Measurements from ENCODE around the gene TEDC2. TPM values are rescaled to one million over a fixed set of nuclear protein-coding genes. Genes with fewer than 3 reads are reported as not detected.
"Not testable (repeated sequence)": the region's sequence is repeated elsewhere in the genome, so short reads cannot be mapped to it uniquely, and the experiment has no call there.

The TEDC2 gene
- total RNA-seq, 1 donor from 2014 or later = 29.1 TPM

DNA sequence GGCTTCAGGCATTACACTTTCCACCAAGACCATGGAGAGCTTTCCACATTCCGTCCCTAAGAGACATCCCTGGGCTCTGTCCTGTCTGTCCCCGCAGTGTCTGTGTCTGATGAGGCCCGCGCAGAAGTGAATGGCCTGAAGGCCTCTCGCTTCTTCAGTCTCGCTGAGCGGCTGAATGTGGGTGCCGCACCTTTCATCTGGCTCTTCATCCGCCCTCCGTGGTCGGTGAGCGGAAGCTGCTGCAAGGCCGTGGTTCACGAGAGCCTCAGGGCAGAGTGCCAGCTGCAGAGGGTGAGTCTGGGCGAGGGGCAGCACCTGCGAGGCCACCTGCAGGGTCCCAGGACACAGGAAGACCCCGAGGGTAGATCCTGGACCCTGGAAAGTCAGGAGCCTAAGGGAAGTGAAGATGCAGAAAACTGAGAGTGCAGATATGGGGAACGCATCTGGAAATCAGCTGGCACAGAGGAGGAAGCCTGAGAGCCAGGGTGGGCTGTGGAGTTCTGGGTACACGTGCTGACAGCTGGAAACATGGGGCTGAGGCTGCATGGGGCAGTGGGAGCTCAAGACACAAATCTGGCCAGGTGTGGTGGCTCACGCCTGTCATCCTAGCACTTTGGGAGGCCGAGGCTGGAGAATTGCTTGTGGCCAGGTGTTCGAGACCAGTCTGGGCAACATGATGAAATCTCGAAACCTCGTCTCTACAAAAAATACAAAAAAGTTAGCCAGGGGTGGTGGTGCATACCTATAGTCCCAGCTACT is 22.7 kb upstream of the TEDC2 start:
- Histone ChIP-seq H3K79me2 (ENCODE audit: low read depth) (peaks cover 13% of the 10 kb centered on the region), H3K36me3 (peaks cover 5% of the 10 kb centered on the region), H3K4me1 (no peaks in the 10 kb centered on the region), H3K9ac (no peak overlapping the region), H3F3A (ENCODE audit: low read depth) (peaks cover 5% of the 10 kb centered on the region), H3K27me3 (no peaks in the 10 kb centered on the region), H3K27ac (no peak overlapping the region), H2AFZ (replicated peaks) (no peak overlapping the region), H3K9me3 (ENCODE audit: low read depth) (no peaks in the 10 kb centered on the region), H4K20me1 (ENCODE audit: low read depth) (peaks cover 11% of the 10 kb centered on the region), H3K4me2 (no peak overlapping the region), H3K4me3 (no peak overlapping the region)
- Mint-ChIP-seq H3K27me3 (ENCODE audit: insufficient read depth, low read depth) (peaks cover 3% of the 10 kb centered on the region), H3K9me3 (no peaks in the 10 kb centered on the region), H3K27ac (no peak overlapping the region), H3K36me3 (peaks cover 30% of the 10 kb centered on the region), H3K4me1 (no peaks in the 10 kb centered on the region), H3K4me3 (no peak overlapping the region)
- no peak for DNase-seq (ENCODE audit: low spot score)
- TF ChIP-seq EZH2phosphoT487 (IDR thresholded peaks at IDR 0.05) (no peak), EZH2 (IDR thresholded peaks at IDR 0.05) (no peak)
- TF ChIP-seq, protein P1, sequence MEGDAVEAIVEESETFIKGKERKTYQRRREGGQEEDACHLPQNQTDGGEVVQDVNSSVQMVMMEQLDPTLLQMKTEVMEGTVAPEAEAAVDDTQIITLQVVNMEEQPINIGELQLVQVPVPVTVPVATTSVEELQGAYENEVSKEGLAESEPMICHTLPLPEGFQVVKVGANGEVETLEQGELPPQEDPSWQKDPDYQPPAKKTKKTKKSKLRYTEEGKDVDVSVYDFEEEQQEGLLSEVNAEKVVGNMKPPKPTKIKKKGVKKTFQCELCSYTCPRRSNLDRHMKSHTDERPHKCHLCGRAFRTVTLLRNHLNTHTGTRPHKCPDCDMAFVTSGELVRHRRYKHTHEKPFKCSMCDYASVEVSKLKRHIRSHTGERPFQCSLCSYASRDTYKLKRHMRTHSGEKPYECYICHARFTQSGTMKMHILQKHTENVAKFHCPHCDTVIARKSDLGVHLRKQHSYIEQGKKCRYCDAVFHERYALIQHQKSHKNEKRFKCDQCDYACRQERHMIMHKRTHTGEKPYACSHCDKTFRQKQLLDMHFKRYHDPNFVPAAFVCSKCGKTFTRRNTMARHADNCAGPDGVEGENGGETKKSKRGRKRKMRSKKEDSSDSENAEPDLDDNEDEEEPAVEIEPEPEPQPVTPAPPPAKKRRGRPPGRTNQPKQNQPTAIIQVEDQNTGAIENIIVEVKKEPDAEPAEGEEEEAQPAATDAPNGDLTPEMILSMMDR (IDR thresholded peaks at IDR 0.05) = no peak

DNA sequence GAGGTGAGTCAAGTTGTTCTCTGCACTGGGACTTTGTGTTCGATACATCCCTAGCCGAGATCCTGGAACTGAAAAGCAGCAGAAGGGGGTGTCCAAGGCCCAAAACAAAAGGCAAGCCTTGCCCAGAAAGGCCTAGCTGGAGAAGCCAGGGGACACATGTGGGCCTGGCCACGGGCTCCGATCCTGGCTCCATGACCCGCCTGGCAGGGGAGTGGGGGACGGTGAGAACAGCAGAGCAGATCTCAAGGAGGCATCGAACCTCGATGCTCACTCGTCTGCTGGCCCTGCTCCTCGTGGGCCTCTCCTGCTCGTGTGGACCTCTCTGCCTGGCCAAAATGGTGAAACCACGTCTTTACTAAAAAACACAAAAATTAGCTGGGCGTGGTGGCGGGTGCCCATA is 21.8 kb upstream of the TEDC2 start:
- H3K9ac ChIP-seq = no peak overlapping the region
- no peaks in the 10 kb centered on the region for H3K9me3 Mint-ChIP-seq
- peaks cover 7% of the 10 kb centered on the region for H3F3A ChIP-seq (ENCODE audit: low read depth)
- peaks cover 4% of the 10 kb centered on the region for H4K20me1 ChIP-seq (ENCODE audit: low read depth)
- TF ChIP-seq, protein P1 (IDR thresholded peaks at IDR 0.05) = no peak
- TF ChIP-seq EZH2 (IDR thresholded peaks at IDR 0.05) = no peak
- no peak for TF ChIP-seq EZH2phosphoT487 (IDR thresholded peaks at IDR 0.05)
- H3K79me2 ChIP-seq (ENCODE audit: low read depth) = peaks cover 5% of the 10 kb centered on the region
- H3K4me1 ChIP-seq = no peaks in the 10 kb centered on the region
- DNase-seq (ENCODE audit: low spot score) = no peak
- H3K36me3 Mint-ChIP-seq = peaks cover 26% of the 10 kb centered on the region
- no peak overlapping the region for H3K27ac Mint-ChIP-seq
- H2AFZ ChIP-seq (replicated peaks) = no peak overlapping the region
- H3K27me3 ChIP-seq = no peaks in the 10 kb centered on the region
- H3K4me3 Mint-ChIP-seq = no peak overlapping the region
- no peaks in the 10 kb centered on the region for H3K4me1 Mint-ChIP-seq
- no peak overlapping the region for H3K4me2 ChIP-seq
- H3K9me3 ChIP-seq (ENCODE audit: low read depth) = no peaks in the 10 kb centered on the region
- H3K27ac ChIP-seq = no peak overlapping the region
- H3K36me3 ChIP-seq = peaks cover 5% of the 10 kb centered on the region
- no peak overlapping the region for H3K4me3 ChIP-seq
- H3K27me3 Mint-ChIP-seq (ENCODE audit: insufficient read depth, low read depth) = peaks cover 3% of the 10 kb centered on the region

DNA sequence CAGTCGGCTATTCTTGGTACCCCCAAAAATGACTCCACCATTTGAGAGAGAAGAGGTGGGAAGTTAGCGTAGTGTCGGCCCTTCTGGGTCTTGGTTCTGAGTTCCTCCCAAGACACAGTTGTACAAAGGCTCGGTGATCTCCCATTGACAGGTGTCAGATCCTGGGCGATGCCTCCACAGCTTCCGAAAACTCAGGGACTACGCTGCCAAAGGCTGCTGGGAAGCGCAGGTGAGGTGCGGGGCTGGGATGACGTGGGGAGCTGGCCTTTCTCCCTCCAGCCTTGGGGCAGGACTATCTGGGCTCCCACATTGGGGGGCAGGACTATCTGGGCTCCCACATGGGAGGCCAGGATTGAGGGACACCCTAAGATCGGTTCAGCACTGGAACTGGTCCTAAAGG is 20.3 kb upstream of the TEDC2 start:
- Histone ChIP-seq H3K9ac (no peak overlapping the region), H2AFZ (replicated peaks) (no peak overlapping the region), H3F3A (ENCODE audit: low read depth) (peaks cover 12% of the 10 kb centered on the region), H3K4me3 (no peak overlapping the region), H3K4me1 (no peaks in the 10 kb centered on the region), H3K4me2 (no peak overlapping the region), H4K20me1 (ENCODE audit: low read depth) (peaks cover 9% of the 10 kb centered on the region), H3K9me3 (ENCODE audit: low read depth) (no peaks in the 10 kb centered on the region), H3K36me3 (no peaks in the 10 kb centered on the region), H3K27ac (no peak overlapping the region), H3K79me2 (ENCODE audit: low read depth) (no peaks in the 10 kb centered on the region), H3K27me3 (no peaks in the 10 kb centered on the region)
- TF ChIP-seq EZH2 (IDR thresholded peaks at IDR 0.05) (no peak), EZH2phosphoT487 (IDR thresholded peaks at IDR 0.05) (no peak)
- TF ChIP-seq, protein P1 (IDR thresholded peaks at IDR 0.05) = no peak
- H3K27me3 Mint-ChIP-seq (ENCODE audit: insufficient read depth, low read depth) = peaks cover 3% of the 10 kb centered on the region
- H3K4me3 Mint-ChIP-seq = no peak overlapping the region
- no peaks in the 10 kb centered on the region for H3K9me3 Mint-ChIP-seq
- H3K36me3 Mint-ChIP-seq = peaks cover 22% of the 10 kb centered on the region
- H3K4me1 Mint-ChIP-seq = no peaks in the 10 kb centered on the region
- no peak for DNase-seq (ENCODE audit: low spot score)
- no peak overlapping the region for H3K27ac Mint-ChIP-seq

GRCh38 chr16:2441143-2441804 is 18.6 kb upstream of the TEDC2 start:
- H3K9me3 ChIP-seq (ENCODE audit: low read depth); H3K9me3 Mint-ChIP-seq; H3K27me3 ChIP-seq; H3K9ac ChIP-seq; H3K79me2 ChIP-seq (ENCODE audit: low read depth); H3K4me1 ChIP-seq; H3K27me3 Mint-ChIP-seq (ENCODE audit: insufficient read depth, low read depth); H3K4me3 Mint-ChIP-seq; DNase-seq (ENCODE audit: low spot score); H3K27ac ChIP-seq; H2AFZ ChIP-seq (replicated peaks); H3K4me1 Mint-ChIP-seq; H3K27ac Mint-ChIP-seq; H4K20me1 ChIP-seq (ENCODE audit: low read depth); H3K4me2 ChIP-seq; H3K36me3 ChIP-seq; H3K4me3 ChIP-seq: not testable (repeated sequence)
- H3F3A ChIP-seq (ENCODE audit: low read depth) = peaks cover 12% of the 10 kb centered on the region
- peaks cover 20% of the 10 kb centered on the region for H3K36me3 Mint-ChIP-seq

All from neural progenitor cell (in vitro differentiated cells).